ENCODE measurements around the gene LHFPL6. TPM values are rescaled to one million over a fixed set of nuclear protein-coding genes. Genes with fewer than 3 reads are reported as not detected.

LHFPL6 gene
- total RNA-seq, 1 donor from 2014 or later, result 31.4 TPM

DNA sequence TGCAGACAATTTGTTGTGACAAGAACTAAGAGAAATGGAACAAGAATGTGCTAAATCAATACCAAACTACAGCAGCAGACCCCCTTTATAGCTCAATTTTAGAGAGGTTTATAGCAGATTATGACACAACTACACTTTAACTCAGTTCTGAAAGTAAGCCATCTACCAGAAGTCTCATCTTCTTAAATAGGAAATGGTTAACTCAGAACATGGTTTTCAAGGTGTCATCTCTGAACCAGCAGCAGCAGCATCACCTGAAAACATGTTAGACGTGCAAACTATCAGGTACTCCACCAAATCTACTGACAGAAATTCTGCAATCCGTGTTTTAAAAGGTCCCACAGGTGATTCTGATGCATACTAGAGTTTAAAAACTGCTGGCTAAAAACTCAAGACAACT is 6.8 kb downstream of the LHFPL6 start:
- H3K36me3 ChIP-seq (ENCODE audit: insufficient read depth, low read length), result peaks cover 5% of the 10 kb centered on the region
- peaks cover 23% of the 10 kb centered on the region for H3K4me1 ChIP-seq (ENCODE audit: insufficient read depth, low read length)
- Mint-ChIP-seq H3K36me3 (ENCODE audit: low read depth, unreplicated experiment) (peaks cover 5% of the 10 kb centered on the region), H3K4me1 (ENCODE audit: low read depth, unreplicated experiment) (peaks cover 26% of the 10 kb centered on the region), H3K27me3 (ENCODE audit: low read depth, unreplicated experiment) (no peaks in the 10 kb centered on the region), H3K9me3 (ENCODE audit: unreplicated experiment) (peaks cover 5% of the 10 kb centered on the region), H3K27ac (ENCODE audit: unreplicated experiment) (no peak overlapping the region), H3K4me3 (ENCODE audit: unreplicated experiment) (no peak overlapping the region)
- no peak overlapping the region for H3K9ac ChIP-seq (ENCODE audit: low read length)
- TF ChIP-seq EZH2 (IDR thresholded peaks at IDR 0.05; ENCODE audit: insufficient read depth, low read length), result no peak
- TF ChIP-seq, protein P1, sequence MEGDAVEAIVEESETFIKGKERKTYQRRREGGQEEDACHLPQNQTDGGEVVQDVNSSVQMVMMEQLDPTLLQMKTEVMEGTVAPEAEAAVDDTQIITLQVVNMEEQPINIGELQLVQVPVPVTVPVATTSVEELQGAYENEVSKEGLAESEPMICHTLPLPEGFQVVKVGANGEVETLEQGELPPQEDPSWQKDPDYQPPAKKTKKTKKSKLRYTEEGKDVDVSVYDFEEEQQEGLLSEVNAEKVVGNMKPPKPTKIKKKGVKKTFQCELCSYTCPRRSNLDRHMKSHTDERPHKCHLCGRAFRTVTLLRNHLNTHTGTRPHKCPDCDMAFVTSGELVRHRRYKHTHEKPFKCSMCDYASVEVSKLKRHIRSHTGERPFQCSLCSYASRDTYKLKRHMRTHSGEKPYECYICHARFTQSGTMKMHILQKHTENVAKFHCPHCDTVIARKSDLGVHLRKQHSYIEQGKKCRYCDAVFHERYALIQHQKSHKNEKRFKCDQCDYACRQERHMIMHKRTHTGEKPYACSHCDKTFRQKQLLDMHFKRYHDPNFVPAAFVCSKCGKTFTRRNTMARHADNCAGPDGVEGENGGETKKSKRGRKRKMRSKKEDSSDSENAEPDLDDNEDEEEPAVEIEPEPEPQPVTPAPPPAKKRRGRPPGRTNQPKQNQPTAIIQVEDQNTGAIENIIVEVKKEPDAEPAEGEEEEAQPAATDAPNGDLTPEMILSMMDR (IDR thresholded peaks at IDR 0.05; ENCODE audit: insufficient read depth, low read depth, low read length), result no peak
- H3K79me2 ChIP-seq (ENCODE audit: insufficient read depth, low read length), result peaks cover 52% of the 10 kb centered on the region
- FAIRE-seq, result no peak
- no peak overlapping the region for H3K4me2 ChIP-seq (ENCODE audit: low read length)
- H3K27me3 ChIP-seq (ENCODE audit: insufficient read depth, low read length), result no peaks in the 10 kb centered on the region
- no peak overlapping the region for H3K4me3 ChIP-seq (ENCODE audit: insufficient read depth, low read depth, low read length)
- no peak for DNase-seq (ENCODE audit: low read depth)
- H3K9me3 ChIP-seq (ENCODE audit: insufficient read depth, low read depth, low read length), result no peaks in the 10 kb centered on the region
- peaks cover 10% of the 10 kb centered on the region for H4K20me1 ChIP-seq (ENCODE audit: insufficient read depth, low read length)
- H2AFZ ChIP-seq (ENCODE audit: low read depth, low read length), result no peak overlapping the region
- no peak overlapping the region for H3K27ac ChIP-seq (ENCODE audit: low read depth, low read length)

DNA sequence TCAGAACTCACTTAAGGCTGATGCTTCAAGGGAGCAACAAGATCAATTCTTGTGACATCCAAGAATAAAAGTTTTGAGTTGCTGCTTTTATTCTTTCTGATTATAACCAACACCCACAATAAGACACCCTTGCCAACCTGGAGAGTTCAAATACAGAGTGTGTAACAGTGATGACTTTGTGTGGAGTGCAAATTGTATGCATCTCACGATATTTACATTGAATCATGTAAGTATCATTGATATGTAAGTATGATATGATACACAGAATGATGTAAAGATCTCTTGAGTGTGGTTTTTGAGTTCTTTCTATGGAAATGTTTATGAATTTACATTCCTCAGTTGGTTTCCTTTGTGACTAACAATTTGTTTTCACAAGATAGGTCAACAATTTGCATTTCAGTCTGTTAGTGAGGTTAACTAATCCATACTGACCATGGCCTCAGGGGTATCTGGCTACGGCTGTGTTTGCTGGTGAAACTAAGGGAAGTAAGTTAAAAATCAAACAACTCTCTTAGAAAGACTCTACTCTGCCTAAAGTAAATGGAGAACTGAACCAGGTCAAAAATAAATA is 12.4 kb downstream of the LHFPL6 start:
- H3K4me3 ChIP-seq (ENCODE audit: insufficient read depth, low read depth, low read length), result no peak overlapping the region
- no peaks in the 10 kb centered on the region for H3K27me3 Mint-ChIP-seq (ENCODE audit: low read depth, unreplicated experiment)
- no peak overlapping the region for H3K27ac Mint-ChIP-seq (ENCODE audit: unreplicated experiment)
- H3K27me3 ChIP-seq (ENCODE audit: insufficient read depth, low read length), result no peaks in the 10 kb centered on the region
- no peak overlapping the region for H3K4me3 Mint-ChIP-seq (ENCODE audit: unreplicated experiment)
- H3K9me3 Mint-ChIP-seq (ENCODE audit: unreplicated experiment), result peaks cover 5% of the 10 kb centered on the region
- FAIRE-seq (no peak), DNase-seq (ENCODE audit: low read depth) (no peak)
- H3K27ac ChIP-seq (ENCODE audit: low read depth, low read length), result no peak overlapping the region
- peaks cover 33% of the 10 kb centered on the region for H3K79me2 ChIP-seq (ENCODE audit: insufficient read depth, low read length)
- peaks cover 3% of the 10 kb centered on the region for H3K36me3 Mint-ChIP-seq (ENCODE audit: low read depth, unreplicated experiment)
- H2AFZ ChIP-seq (ENCODE audit: low read depth, low read length), result no peak overlapping the region
- no peak overlapping the region for H3K4me2 ChIP-seq (ENCODE audit: low read length)
- H3K4me1 ChIP-seq (ENCODE audit: insufficient read depth, low read length), result no peaks in the 10 kb centered on the region
- H3K9me3 ChIP-seq (ENCODE audit: insufficient read depth, low read depth, low read length), result no peaks in the 10 kb centered on the region
- H3K36me3 ChIP-seq (ENCODE audit: insufficient read depth, low read length), result peaks cover 1% of the 10 kb centered on the region
- no peak overlapping the region for H3K9ac ChIP-seq (ENCODE audit: low read length)
- no peaks in the 10 kb centered on the region for H3K4me1 Mint-ChIP-seq (ENCODE audit: low read depth, unreplicated experiment)
- no peak for TF ChIP-seq EZH2 (IDR thresholded peaks at IDR 0.05; ENCODE audit: insufficient read depth, low read length)
- H4K20me1 ChIP-seq (ENCODE audit: insufficient read depth, low read length), result peaks cover 26% of the 10 kb centered on the region

DNA sequence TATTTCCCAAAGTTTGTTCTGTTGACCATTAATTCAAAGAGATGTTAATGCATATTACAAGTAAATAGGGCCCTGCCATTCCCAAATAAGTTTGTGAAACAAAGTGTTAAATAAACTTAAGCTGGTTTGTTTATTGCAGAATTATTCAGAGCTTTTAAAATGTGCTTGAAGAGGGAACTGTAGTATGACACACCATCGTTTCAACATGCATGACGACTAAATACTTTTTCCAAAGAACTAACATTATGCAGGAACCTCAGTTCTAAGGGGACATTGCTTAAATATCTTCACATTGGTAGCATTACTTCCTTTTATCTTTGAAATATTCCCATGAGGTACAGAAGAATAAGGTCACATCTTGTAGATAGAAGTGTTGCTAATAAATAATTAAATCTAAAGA is 14.6 kb downstream of the LHFPL6 start:
- no peak overlapping the region for H3K4me3 Mint-ChIP-seq (ENCODE audit: unreplicated experiment)
- Histone ChIP-seq H4K20me1 (ENCODE audit: insufficient read depth, low read length) (peaks cover 32% of the 10 kb centered on the region), H3K9me3 (ENCODE audit: insufficient read depth, low read depth, low read length) (no peaks in the 10 kb centered on the region), H2AFZ (ENCODE audit: low read depth, low read length) (no peak overlapping the region), H3K36me3 (ENCODE audit: insufficient read depth, low read length) (no peaks in the 10 kb centered on the region), H3K9ac (ENCODE audit: low read length) (no peak overlapping the region), H3K79me2 (ENCODE audit: insufficient read depth, low read length) (peaks cover 38% of the 10 kb centered on the region), H3K27me3 (ENCODE audit: insufficient read depth, low read length) (no peaks in the 10 kb centered on the region), H3K4me1 (ENCODE audit: insufficient read depth, low read length) (no peaks in the 10 kb centered on the region), H3K27ac (ENCODE audit: low read depth, low read length) (no peak overlapping the region), H3K4me3 (ENCODE audit: insufficient read depth, low read depth, low read length) (no peak overlapping the region), H3K4me2 (ENCODE audit: low read length) (no peak overlapping the region)
- no peak overlapping the region for H3K27ac Mint-ChIP-seq (ENCODE audit: unreplicated experiment)
- DNase-seq (ENCODE audit: low read depth), result no peak
- no peaks in the 10 kb centered on the region for H3K36me3 Mint-ChIP-seq (ENCODE audit: low read depth, unreplicated experiment)
- H3K4me1 Mint-ChIP-seq (ENCODE audit: low read depth, unreplicated experiment), result no peaks in the 10 kb centered on the region
- FAIRE-seq, result no peak
- no peaks in the 10 kb centered on the region for H3K27me3 Mint-ChIP-seq (ENCODE audit: low read depth, unreplicated experiment)
- H3K9me3 Mint-ChIP-seq (ENCODE audit: unreplicated experiment), result no peaks in the 10 kb centered on the region
- TF ChIP-seq EZH2 (IDR thresholded peaks at IDR 0.05; ENCODE audit: insufficient read depth, low read length), result no peak
- TF ChIP-seq, protein P1 (IDR thresholded peaks at IDR 0.05; ENCODE audit: insufficient read depth, low read depth, low read length), result no peak

All from astrocyte (in vitro differentiated cells and primary cell).